ENCODE data around the gene PHACTR3. TPM values are rescaled to one million over a fixed set of nuclear protein-coding genes. Genes with fewer than 3 reads are reported as not detected.

PHACTR3 gene
- total and polyA plus RNA-seq, 2 experiments from 2014 or later = 0.45 to 0.61 TPM

GRCh38 chr20:59620860-59621505 lies 16.6 kb downstream of the PHACTR3 start:
- Histone ChIP-seq H3K27me3 (ENCODE audit: insufficient read depth) (0 out of 2 replicates have a peak, but pooled peaks cover 3% of the 10 kb centered on the region), H3K4me1 (ENCODE audit: insufficient read depth) (no peaks in the 10 kb centered on the region), H3K9me2 (ENCODE audit: insufficient read depth) (no peaks in the 10 kb centered on the region), H3F3A (replicated peaks; ENCODE audit: low read depth) (no peaks in the 10 kb centered on the region), H3K36me3 (ENCODE audit: insufficient read depth) (no peaks in the 10 kb centered on the region), H2AFZ (no peak overlapping the region), H3K79me2 (replicated peaks; ENCODE audit: insufficient read depth) (no peaks in the 10 kb centered on the region), H3K4me2 (no peak overlapping the region), H4K20me1 (replicated peaks; ENCODE audit: insufficient read depth) (no peaks in the 10 kb centered on the region), H3K27ac (ENCODE audit: low read depth) (no peak overlapping the region), H3K4me3 (no peak overlapping the region)
- ATAC-seq = peak; percentile 62
- TF ChIP-seq EZH2 (IDR thresholded peaks at IDR 0.05; ENCODE audit: low read depth, unreplicated experiment) = no peak
- TF ChIP-seq EZH2phosphoT487 (IDR thresholded peaks at IDR 0.05; ENCODE audit: unreplicated experiment) = no peak
- no peak for TF ChIP-seq CREB1 (CRISPR knock-in tag; IDR thresholded peaks at IDR 0.05; ENCODE audit: low read depth)
- TF ChIP-seq ZNF114 (CRISPR knock-in tag; IDR thresholded peaks at IDR 0.05) = no peak
- TF ChIP-seq STAT1 (IDR thresholded peaks at IDR 0.05; ENCODE audit: unreplicated experiment) = no peak
- no peak for TF ChIP-seq ETS1 (IDR thresholded peaks at IDR 0.05)
- TF ChIP-seq ZNF462 (CRISPR knock-in tag; IDR thresholded peaks at IDR 0.05) = no peak
- no peak for TF ChIP-seq JUNB (IDR thresholded peaks at IDR 0.05; ENCODE audit: unreplicated experiment)
- no peak overlapping the region for H3K4me3 Mint-ChIP-seq
- no peaks in the 10 kb centered on the region; the same call in 2 of the 3 replicates for H3K9me3 Mint-ChIP-seq
- H3K27me3 Mint-ChIP-seq (ENCODE audit: insufficient read depth, low read depth, poor library complexity) = peaks cover 16% of the 10 kb centered on the region
- no peak for DNase-seq (ENCODE audit: low spot score)
- no peaks in the 10 kb centered on the region; the same call in 2 of the 3 replicates for H3K36me3 Mint-ChIP-seq (ENCODE audit: low read depth)
- H3K4me1 Mint-ChIP-seq = no peaks in the 10 kb centered on the region
- H3K27ac Mint-ChIP-seq = no peak overlapping the region
